GM21423 (cell line): ENCODE results near the gene RPP40.

ENCODE experiments used
- ATAC-seq: cut with Tn5 transposase; IDR thresholded peaks from one replicate; pipeline ENCODE4 v1.9.1; 2021; ENCODE audit warnings: mild to moderate bottlenecking, moderate library complexity; ENCODE audit not compliant: unreplicated experiment

Gene RPP40

DNA sequence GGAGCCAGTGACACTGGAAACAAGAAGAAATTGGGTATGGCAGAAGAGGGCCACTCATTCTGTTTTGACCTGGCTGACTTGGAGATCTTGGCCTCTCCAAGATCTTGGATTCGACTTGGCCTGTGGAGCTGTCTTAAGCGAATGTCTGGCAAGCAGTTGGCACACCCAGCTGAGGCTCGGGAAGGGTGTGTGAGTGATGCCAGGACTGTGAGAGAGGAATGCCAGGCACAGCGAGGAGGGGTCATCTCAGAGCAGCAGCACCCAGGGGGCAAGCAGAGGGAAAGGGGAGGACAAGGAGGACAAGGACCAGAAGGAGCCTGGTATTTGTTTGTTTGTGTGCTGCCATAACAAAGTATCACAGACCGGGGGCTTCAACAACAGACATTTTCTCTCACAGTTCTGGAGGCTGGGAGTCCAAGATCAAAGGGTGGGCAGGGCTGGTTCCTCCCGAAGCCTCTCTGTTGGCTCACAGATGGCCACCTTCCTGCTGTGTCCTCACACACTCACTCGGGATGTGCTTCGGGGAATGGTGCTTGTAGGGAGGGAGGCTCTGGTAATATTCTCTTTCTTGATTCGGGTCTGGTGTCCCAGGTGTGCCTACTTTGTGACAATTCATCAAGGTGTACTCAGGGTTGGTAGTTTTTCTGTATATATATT is 33.0 kb downstream of the RPP40 start:
- no peak for ATAC-seq

DNA sequence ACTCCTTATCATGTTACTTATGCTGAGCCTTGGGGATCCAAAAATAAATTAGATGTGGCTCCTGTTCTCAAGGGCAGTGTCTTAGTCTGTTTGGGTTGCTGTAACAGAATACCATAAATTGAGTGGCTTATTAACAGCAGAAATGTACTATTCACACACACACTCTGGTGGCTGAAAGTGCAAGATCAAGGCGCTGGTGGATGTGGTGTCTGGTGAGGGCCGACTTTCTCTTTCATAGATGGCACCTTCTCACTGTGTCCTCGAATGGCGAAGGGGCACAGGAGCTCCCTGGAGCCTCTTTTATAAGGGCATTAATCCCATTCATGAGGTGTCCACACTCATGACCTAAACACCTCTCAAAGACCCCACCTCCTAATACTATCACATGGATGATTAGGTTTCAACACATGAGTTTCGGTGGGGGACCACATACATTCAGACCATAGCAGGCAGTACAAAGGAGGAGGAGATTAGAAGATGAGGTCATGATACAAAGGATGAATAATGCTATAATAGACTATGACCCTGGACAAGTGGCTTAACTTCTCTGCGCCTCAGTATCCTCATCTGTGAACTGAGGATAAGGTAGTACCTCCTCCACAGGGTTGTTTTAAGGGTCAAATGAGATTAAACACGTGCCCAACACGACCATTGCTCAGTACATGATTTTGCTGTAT is 34.1 kb downstream of the RPP40 start:
- no peak for ATAC-seq

GRCh38 chr6:4967301-4968030 is 36.4 kb downstream of the RPP40 start:
- no peak for ATAC-seq

DNA sequence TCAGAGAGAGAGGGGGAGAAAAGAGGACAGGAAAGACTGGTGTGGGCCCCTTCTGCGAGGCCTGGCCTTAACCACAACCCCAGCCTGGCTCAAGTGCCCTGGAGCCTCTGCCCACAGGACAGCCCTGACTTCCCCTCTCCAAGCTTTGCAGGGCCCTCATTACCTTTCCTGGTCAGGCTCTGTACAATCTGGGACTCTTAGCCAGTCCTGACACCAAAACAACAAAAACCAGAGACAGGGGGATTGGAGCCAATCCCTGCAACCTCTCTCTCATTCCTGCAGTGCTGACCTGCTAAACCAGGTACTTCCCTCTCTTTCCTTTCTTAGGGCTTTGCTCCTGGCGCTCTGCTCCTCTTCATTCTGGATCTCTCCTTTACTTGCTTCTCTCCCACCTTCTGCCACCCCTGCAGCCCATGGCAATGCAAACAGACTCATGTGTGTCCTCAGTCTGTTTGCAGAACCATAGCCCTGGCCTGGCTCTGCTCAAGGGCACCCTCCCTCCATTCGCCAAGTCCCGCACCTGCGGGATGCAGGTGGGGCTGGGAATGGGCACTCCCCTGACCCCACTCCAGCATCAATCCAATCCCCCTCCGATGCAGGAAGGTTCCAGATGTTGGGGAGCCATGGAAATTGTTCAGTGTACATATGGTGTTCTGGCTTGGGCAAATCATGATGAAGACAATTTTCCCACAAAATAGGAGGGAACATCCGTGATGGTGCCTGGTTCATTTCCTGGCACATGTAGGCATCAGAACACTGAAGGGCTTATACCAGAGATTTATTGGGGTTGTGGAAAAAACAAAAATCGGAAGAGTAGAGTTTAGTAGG is 38.1 kb downstream of the RPP40 start:
- no peak for ATAC-seq

DNA sequence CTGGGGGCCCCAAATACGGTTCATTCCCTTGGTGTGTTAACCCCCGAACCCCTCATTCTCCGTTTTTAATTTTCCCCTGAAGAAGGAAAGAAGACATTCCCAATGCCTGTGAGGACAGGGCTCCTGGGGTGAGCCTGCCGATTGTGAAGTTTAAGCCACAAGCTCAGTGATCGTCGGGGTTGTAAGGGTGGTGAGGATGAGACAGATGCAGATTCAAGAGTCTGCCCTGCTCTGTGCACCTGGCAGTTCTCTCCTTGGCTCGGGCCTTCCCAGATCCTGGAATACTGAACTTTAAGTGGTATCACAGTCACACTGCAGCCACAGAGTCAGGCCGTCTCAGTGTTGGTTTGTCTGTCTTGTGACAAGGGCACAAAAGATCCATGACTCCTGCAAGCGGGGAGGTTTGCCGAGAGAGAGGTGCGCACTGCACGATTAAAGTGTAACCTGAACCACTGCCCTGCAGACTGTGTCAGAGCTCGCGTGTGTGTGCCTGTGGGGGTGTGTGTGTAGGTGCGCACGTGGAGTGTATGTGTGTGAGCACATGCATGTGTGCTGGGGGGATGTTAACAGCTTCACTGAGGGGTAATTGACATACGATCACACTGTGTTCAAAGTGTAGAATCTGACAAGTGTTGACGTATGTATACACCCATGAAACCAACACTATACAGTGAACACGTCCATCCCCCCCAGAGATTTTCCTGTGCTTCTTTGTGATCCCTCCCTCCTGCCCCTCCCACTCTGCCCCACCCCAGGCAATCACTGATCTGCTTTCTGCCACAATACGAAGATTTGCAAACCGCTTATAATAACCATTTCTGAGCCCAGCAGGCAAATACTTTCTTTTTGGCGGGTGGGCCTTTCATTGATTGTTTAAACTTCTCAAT is 38.9 kb downstream of the RPP40 start:
- ATAC-seq, result no peak

GRCh38 chr6:4962905-4963304 is 40.9 kb downstream of the RPP40 start:
- no peak for ATAC-seq

GRCh38 chr6:4961322-4962168 is 42.3 kb downstream of the RPP40 start:
- ATAC-seq, result no peak

DNA sequence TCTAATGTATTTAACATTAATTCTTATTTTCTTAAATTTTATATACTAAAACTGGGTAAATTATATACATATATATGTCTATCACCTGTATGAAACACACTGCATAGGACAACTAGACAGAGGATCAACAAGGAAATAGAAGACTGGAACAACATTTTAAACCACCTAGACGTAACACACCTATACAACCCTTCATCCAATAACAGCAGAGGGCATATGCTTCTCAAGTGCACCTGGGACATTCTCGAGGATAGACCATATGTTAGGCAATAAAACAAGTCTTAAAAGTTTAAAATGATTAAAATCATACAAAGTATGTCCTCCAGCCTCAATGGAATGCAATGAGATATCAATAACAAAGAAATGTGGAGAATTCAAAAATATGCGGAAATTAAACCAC is 45.2 kb downstream of the RPP40 start:
- no peak for ATAC-seq

DNA sequence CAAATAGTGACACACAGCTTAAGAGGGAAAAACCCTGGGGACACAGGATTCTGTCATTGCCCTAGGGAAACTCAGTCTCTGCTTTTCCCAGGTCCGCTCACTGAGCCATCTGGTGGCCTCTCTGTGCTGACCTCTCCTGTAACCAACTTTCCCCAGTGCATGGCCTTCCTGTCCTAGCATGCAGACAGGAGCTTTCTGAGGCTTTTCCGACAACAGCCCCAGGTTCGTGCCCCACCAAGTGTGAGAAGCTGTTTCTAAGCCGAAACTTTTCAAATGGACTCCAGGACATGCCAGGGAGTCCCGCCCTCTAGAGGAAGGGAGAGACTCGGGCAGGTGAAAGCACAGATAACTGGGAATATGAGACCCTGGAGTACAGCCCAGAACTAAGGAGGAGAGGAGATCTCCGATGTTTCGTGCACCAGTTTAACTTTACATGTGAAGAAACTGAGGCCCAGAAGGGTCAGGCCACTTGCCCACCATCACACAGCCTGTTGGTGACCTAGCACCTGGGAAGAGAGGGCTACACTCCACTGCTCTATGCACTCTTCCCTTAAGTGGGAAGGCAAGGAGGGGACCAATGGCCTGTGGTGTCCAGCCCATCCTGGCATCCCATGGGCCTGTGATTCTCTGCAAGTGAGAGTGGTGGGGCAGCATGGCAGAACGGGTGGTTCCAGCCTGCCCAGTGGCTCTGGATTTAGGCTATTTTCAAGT is 46.2 kb downstream of the RPP40 start:
- ATAC-seq, result no peak

- ATAC-seq, result no peak
Measured at GRCh38 chr6:4956625-4957024, 47.2 kb downstream of the RPP40 start.

GRCh38 chr6:4953440-4953839 is 50.4 kb downstream of the RPP40 start:
- ATAC-seq, result no peak

DNA sequence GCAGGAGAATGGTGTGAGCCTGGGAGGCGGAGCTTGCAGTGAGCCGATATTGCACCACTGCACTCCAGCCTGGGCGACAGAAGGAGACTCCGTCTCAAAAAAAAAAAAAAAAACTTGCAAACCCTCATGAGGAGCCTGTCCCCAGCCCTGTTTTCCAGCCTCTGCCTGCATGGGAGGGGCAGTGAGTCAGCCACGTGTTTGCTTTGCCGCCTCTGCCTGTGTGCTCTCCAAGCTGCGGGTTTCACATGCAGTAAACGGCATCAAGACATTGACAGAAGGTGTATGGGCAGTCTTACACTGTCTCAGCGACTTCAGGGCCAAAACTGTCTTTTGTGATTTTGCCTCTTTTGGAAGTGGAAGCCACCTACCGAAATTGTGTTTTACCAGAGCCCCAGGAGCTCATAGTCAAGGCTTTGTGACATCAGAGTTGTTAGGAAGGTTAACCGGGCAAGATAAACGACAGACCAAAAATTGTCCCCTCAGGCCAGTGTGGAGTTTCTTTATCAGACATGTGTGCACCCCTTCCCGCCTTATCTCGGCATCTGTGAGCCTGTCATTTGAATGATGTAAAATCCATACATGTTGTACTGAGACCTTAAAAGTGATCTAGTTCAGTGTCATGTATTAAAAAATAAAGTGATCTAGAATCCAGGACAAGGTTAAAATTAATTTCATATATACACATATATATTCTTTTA is 52.9 kb downstream of the RPP40 start:
- no peak for ATAC-seq

GRCh38 chr6:4950076-4950475 is 53.8 kb downstream of the RPP40 start:
- ATAC-seq, result no peak

DNA sequence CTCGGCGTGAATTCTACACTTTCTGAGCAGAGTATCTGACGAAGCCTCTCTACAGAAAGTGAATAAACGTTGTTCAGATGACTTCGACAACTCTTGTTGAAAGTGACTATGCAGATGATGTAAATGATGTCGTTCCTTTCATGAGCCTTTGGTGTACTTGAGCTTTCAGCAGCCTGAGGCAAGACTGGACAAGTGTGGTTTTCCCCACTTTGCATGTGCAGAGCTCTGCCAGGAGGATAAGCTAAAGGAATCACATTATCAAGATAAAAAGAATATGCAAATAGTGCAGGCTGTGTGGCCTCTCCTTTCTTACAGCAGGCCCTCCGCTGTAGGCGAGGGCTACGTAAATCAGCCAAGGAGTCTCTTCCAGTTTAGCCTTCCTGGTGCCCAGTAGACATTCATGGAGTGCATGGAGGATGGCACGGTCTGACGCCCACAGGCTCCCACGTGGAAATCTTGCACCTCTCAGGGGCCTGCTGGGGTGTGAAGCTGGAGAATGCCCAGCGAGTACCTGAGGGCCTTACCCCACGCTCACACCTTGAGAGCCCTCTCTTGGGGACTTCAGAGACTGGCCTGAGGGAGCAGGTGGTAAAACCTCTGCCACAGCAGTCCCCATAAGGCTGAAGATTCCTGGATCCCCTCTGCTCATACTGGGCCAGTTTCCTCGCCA is 54.9 kb downstream of the RPP40 start:
- ATAC-seq, result no peak

DNA sequence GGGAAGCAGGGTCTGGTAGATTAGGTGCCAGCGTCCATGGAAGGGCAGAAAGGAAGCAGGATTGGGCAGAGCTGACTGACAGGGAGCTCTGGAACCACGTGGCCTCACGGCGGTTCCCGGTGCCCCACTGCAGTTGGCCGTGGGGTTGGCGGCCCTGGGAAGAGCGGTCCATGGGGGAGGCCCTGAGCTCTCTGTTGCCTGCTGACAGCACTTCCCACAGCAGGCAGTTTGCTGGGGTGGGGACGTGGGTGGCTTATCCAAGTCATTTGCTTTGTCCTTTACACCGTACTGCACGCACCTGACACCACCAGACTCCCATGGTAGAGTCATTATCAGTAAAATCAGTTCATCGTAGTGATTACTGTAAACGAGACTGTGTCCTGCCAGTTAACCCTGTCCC is 56.1 kb downstream of the RPP40 start:
- no peak for ATAC-seq

DNA sequence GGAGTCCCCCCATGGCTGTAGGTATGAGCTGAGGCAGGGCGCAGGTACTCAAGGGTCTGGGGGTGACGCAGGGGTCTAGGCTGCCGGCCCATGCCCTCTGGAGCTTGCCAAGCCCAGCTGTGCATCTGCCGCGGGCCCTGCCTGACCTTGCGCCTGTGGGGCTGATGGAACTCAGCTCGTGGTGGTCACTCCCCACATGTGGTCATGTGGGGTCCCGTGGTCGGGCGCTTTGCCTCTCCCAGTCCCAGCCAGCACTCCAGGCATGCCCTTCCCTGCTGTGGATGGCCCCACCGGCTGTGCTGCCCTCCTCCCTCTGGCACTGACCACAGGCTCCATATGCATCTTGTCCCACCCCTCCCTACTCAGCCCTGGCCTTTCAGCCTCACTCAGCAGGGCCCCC is 57.3 kb downstream of the RPP40 start:
- no peak for ATAC-seq
